SH-SY5Y (cell line): ENCODE results near the gene EEFSEC.

Experiments used
- GATA2 ChIP-seq: IDR thresholded peaks from 2 replicates; pipeline ENCODE4 v1.6.1; 2011; ENCODE audit warnings: mild to moderate bottlenecking, low read depth, low read length
- GATA3 ChIP-seq: IDR thresholded peaks from 2 replicates; pipeline ENCODE4 v1.6.1; 2011; ENCODE audit warnings: low read depth, mild to moderate bottlenecking, low read length, moderate library complexity

EEFSEC gene

DNA sequence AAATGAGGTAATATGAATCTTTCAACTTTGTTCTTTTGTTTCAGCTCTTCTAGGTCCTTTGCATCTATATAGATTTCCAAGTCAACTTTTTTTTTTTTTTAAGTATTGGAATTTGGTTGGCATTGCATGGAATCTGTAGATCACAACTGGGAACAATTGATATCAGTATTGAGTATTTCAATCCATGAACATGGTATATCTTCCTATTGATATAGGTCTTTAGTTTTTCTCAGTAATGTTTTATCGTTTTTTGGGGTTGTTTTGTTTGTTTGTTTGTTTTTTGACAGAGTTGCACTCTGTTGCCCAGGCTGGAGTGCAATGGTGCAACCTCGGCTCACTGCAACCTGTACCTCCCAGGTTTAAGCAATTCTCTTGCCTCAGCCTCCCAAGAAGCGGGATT is 137.2 kb downstream of the EEFSEC start:
- TF ChIP-seq GATA2 (no peak), GATA3 (no peak)

DNA sequence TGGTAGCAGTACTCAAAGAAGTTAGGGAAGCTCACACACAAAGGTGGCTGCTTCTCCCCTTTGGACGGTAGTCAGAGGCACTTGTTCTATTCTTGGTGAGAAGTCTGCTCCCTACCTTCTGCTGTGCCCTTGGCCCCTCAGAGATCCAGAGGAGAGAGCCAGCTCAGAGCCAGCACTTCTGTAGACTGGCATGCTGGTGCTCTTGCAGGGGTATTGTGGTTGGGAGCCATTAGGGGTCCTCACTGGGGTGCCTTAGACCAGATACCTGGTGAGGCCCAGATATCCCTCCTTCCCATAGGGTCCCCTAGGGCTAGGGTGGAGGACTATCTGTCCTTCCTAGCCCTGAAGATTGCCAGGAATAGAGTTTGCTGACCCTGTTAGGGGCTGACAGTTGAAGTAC is 140.6 kb downstream of the EEFSEC start:
- TF ChIP-seq GATA3 (no peak), GATA2 (no peak)

DNA sequence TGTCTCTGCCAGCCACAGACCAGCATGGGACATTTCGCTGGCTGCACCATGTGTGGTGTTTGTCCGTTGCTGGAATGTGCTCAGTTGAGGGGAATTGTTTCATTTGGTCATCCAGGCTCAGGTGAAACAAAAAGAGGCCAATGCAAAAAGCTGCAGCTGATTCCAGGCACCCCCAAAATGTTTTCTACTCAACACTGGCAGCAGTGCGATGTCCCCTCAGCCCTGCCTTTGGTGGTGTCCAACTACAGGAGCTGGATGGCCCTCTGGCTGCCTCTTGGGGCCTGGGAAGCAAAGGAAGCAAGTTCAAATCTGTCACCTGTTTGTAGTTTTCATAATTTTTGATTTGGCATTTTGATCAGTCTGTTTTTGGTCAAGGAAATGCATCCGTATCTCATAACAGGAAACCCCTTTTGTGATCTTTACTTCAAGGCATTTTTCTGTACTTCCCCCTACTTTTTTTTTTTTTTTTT is 141.8 kb downstream of the EEFSEC start:
- TF ChIP-seq GATA3 (no peak), GATA2 (no peak)

DNA sequence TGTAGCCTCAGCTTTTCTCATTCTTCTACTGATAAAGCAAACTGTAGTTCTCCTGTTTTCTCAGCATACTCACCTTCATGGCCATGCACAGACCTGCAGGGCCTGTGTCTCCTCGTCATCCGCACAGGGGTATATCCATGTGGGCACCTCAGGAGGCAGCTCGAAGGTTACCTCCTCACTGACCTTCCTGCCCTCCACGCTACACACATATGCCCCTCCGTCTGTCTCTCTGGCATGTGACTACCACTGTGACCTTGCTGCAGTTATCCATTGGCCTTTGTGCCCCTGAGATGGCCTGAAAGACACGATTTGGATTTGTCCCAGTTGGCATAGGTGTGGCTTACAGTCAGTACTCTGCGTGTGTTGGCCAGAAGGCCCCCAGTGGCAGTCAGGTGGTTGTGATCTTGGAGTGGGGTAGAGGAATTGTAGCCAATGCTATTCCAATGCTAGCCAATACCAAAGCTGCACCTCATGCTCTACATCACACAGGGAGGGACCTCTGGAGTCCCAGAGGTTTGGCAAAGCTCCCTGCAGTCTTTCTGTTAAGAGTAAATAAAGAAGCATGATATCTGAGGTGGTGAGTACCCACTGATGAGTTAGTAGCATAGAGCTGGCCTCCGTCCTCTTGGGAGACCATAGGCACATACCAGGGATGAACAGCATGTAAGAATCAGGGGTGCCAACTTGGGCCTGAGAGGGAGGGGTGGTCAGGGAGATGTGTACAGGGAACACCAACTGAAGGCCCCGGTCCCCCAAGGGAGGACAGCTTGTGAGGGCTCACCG is 143.4 kb downstream of the EEFSEC start:
- no peak for TF ChIP-seq GATA3
- no peak for TF ChIP-seq GATA2

DNA sequence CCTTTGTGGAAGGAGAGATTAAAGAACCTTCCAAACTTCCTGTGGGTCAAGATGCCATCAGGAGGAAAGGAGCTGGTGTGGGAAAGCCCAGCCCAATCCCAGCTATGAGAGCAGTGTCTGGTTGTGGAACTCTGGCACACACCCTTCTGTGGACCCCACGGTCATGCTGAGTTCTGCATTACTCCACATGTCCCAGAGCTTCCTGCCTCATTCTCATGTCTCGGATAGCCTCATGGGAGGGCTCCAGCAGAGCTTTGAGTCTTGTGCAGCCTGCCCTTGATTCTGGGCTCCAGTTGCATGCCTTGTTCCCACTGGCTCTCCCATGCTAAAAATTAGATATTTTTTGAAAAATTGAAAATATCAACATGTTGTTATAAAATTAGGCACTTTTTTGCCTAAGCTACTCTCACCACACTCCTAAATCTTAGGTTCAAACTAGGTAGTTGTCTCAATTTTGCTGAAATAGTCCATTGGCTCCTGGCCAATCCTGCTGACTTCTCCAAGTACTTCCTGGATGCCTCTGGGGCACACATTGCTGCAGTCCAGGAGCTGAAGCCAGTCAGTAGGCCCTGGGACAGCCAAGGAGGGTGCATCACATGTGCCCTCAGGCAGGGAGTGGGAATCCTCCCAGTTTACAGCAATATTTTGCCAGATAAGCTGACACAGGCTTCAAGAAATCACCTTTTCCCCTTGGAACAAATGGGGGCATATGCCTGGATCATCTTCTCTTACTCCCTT is 144.3 kb downstream of the EEFSEC start:
- TF ChIP-seq GATA2 (no peak), GATA3 (no peak)

DNA sequence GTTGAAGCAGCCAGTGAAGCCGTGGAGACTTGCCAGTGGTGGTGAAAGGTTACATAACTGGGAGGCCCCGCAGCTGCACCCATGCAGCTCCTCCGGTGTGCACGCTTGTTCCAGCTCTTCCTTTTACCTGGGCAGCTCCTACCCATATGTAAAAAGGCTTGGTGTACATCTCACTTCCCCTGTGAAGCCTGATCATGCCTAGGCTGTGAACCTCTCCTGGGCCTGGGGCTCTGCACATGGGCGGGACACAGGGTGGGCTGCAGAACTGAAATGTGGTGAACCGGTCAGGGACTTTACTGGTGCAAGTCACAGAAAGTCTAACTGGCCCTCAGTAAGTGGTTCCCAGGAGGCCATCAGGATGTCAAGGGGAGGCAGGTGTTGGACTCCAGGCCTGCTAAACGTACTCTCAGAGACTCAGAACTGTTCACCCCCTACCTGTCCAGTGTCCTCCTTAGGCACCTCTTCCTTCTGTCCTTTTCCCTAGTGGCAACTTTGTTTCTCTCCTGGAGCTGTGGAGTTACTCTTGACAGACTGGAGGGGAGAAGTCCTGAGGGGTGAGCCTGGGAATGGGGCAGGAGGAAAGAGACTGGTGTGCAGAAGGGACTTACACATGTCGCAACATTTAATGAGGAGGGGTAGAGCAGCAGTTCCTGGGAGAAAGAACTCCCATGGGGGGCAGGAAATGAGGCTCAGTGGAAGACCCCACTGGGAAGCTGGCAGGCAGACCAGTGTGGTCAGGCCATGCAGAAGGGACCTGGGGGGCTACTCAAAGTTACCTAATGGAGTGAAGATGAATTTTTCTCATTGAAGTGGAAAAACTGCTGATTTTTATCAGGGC is 148.1 kb downstream of the EEFSEC start:
- TF ChIP-seq GATA3 (no peak), GATA2 (no peak)

DNA sequence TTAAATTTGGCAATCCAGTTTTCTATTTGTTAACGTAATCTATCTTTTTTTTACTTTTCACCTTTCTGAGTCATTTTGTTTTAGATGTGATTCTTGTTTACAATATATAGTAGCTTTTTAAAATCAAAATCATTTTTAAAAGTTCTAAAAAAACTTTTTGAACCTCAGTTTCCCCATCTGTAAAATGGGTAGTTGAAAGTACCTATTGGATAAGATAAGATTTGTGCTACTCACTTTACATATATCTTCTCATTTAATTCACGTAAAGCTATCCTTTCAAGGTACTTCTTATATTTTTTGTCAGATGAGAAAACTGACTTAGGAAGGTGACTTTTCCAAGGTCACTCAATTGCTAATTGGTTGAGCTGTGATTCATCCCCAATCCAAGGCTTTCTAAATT is 153.2 kb downstream of the EEFSEC start:
- TF ChIP-seq GATA3, result no peak

DNA sequence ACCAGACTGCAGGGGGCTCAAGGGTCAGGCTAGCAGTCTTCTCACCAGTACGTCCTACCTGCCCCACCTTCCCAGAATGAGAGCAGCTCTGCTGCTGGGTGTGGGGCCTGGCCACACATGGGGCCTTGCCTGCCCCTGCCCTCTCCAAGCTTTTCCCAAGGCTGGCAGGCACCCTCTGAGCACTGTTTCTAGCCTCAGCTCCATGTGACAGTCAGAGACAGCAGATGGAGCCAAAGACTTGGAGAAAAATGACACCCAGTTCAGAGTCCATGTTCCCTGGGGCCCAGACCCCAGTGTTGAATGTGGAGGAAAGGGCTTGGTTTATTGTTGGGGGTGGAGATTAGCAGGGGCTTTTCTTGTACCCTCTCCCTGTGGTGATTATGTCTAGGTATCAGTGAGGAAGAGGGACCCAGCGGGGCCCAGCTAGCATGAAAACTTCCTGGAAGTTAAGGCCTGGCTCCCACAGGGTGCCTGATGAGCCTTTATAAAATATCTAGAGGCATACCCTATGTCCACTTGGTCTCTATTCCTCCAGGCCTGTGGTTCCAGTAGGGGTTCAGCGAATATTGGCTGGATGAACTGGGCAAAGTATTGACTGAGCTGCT is 153.8 kb downstream of the EEFSEC start:
- TF ChIP-seq GATA2 (no peak), GATA3 (no peak)

DNA sequence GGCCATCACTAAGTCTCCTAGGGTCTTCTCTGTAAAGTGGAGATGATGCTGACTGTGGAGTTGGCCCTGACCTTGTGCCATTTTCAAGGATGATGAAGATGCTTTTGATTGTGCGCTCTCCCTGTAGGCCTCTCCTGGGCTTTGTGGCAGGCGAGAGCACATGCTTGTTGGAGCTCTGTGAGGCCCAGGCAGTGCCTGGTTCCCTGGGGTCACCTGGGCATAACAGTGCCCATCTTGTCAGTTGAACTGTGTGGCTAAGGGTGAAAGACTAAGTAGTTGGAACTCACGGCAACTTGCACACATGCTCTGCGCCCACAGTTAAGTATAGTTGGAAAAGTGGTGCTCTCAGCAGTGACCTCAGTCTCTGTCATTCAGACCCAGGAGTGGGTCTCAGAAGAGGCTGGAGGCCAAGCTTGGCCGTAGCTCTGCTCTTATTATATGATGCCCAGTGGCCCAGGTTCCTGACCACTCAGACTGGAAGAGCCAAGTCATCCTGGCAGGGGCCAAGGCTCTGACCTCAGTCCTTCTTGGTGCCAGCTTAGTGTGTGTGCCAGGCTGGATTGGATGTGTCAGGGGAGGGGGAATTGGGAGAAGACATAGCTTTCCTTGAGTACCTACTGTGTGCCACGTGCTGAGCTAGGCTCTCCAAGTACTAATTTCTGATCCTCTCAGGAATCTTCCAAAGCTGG is 154.6 kb downstream of the EEFSEC start:
- TF ChIP-seq GATA2 (no peak), GATA3 (no peak)

DNA sequence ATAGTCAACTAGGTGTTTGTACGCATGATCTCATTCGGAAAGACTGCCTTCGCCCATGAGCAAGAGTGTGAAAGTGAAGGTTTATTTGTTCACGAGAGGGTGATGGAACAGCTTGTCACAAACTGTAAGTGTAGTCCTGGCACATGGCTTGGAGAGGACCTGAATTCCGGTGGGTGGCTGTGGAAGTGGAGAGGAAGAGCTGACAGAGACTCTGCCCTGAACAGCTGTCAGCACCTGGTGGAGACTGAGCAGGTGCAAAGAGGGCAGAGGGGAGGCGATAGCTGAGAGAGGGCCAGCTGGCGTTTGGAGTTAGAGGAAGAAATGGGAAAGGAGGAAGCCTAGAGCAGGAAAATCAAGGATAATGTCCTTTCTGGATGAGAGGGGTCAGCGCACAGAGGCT is 155.7 kb downstream of the EEFSEC start:
- TF ChIP-seq GATA2 (no peak), GATA3 (no peak)

DNA sequence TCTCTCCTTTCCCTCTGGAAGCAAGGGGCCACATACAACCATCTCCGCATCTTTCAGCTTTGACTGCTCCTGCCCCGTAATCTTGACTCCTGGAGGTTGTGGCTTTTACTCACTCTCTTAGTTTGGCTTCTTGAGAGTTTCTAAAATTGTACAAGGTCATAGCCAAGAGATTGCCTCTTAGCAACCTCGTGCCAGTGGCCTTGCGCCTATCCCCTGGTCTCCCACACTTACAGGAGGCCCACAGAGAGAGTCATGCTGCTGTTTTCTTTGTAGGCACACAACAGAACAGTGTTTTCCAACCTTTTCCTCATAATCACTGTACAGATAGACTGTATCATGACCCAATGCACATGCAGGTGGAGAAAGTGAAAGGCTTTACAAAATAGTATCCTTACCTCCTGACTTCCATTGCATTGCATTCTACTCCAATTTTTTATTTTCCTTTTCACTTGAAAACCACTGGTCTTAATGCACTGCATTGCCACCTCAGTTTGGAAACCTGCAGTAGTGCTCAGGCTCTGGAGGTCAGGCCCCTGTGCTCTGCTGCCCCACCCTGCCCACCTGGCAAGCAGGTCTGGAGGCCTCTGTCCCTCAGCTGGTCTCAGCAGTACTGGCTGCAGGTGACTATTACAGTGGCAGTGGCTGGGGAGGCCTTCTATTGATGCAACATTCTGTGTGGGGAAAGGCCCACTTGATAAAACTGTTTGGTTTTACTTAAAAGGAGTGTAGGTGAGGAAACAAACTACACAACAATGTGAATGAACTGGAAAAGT is 157.2 kb downstream of the EEFSEC start:
- no peak for TF ChIP-seq GATA2
- no peak for TF ChIP-seq GATA3

DNA sequence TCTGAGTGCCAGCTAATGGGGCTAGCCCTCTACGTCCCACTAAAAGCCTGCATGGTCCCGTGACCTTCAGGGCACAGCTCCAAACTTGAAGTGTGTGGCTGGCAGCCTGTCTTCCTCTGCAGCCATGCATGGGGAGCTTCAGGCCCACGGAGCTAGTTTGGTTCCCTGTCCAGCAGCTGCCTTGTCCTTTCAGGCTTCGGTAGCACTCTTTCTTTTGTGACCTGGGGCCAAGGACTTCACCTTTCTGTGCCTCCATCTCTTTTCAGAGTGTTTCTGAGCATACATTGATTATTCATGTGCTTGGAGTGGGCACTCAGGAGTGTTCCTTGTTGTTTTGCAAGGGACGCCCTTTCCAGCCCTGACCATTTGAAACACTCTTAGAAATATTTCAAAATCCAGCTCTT is 158.2 kb downstream of the EEFSEC start:
- TF ChIP-seq GATA3 (no peak), GATA2 (no peak)

DNA sequence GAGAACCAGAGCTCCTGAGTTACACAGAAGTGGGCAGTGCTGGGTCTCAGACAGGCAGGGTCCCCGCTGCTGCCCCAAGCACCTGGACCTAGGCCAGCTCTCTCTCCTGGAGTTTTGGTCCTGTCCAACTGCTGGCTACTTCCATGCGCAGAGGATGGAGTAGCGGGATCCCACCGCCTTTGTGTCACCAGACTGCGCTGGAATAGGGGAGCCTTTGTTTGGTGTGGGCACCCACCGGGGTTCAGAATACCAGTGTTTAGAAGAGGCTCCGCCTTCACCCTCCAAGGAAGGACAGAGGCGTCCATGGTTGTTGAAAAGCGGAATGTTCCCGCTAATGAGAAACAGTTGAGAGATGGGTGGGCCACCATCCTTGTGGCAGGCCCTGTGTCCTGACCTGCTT is 159.0 kb downstream of the EEFSEC start:
- TF ChIP-seq GATA3 (no peak), GATA2 (no peak)

DNA sequence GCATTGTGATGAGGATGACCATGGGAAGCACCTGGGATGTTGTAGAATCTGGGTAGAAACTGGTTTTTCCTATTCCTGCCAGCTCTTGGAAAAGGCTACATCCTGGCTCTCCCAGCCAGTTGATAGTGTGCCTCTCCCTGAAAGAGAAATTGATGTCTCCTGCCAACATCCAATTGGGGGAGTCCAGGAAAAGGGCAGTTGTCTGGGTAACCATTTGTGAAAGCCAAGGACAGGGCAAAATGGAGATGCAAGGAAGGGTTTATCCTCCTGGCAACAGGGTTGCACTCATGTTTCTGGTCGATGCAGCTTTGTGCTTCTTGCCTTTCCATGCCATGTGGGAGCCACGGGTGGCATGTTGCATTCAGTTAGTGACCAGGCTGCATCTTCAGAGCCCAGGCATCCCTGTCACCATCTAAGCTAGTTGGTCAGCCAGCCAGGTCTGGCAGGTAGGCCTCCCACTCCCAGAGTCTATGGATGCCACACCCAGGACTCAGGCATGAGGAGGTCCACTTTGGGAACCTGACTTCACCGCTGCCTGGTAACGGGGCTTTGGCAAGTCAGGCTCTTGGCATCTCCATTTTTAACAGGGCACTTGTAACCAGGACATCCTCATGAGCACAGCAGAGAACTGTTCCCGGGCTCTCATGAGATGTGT is 159.9 kb downstream of the EEFSEC start:
- no peak for TF ChIP-seq GATA3
- TF ChIP-seq GATA2, result no peak
